NCI-H2081 treated with DMSO at 0.1 percent for 48 hours (cell line): ENCODE data around the gene HTR1D.
A peak's percentile ranks its signal among the peaks of the same experiment; 100 is the strongest.
"Not testable (repeated sequence)": the region's sequence is repeated elsewhere in the genome, so short reads cannot be mapped to it uniquely, and the experiment has no call there.

Experiments
- DNase-seq: peaks from one replicate; lab custom pipeline; 2025; lab: John Stamatoyannopoulos, UW

HTR1D gene

GRCh38 chr1:23217421-23218115 lies at the start of gene HTR1D:
Gene HTR1D (minus strand): TSS chr1:23217502. CDS start chr1:23194219, 23,283 bp downstream.
- no peak for DNase-seq

GRCh38 chr1:23263380-23263887 lies 46.1 kb upstream of the HTR1D start:
- DNase-seq = no peak

- not testable (repeated sequence) for DNase-seq
These were observed 40.8 kb upstream of the HTR1D start for GRCh38 chr1:23258082-23258481.

- DNase-seq = not testable (repeated sequence)
These were observed 40.1 kb upstream of the HTR1D start for GRCh38 chr1:23257371-23257770.

- DNase-seq = no peak
These were observed 37.3 kb upstream of the HTR1D start for GRCh38 chr1:23254584-23254983.

GRCh38 chr1:23251812-23252211 lies 34.5 kb upstream of the HTR1D start:
- DNase-seq = no peak

GRCh38 chr1:23249787-23250454 lies 32.6 kb upstream of the HTR1D start:
- DNase-seq = peak; percentile 44

- no peak for DNase-seq
These were observed 30.0 kb upstream of the HTR1D start for GRCh38 chr1:23247276-23247675.

- DNase-seq = no peak
These were observed 29.0 kb upstream of the HTR1D start for GRCh38 chr1:23246274-23246673.

- no peak for DNase-seq
These were observed 27.0 kb upstream of the HTR1D start for GRCh38 chr1:23244256-23244761.

- no peak for DNase-seq
These were observed 25.1 kb upstream of the HTR1D start for GRCh38 chr1:23242414-23242813.

GRCh38 chr1:23239638-23240295 lies 22.5 kb upstream of the HTR1D start:
- DNase-seq = no peak

GRCh38 chr1:23238565-23238964 lies 21.3 kb upstream of the HTR1D start:
- no peak for DNase-seq

- DNase-seq = no peak
These were observed 20.2 kb upstream of the HTR1D start for GRCh38 chr1:23237508-23237907.

GRCh38 chr1:23227806-23228205 lies 10.5 kb upstream of the HTR1D start:
- no peak for DNase-seq

GRCh38 chr1:23224739-23225648 lies 7.7 kb upstream of the HTR1D start:
- no peak for DNase-seq

- DNase-seq = not testable (repeated sequence)
These were observed 6.7 kb upstream of the HTR1D start for GRCh38 chr1:23223963-23224362.

- not testable (repeated sequence) for DNase-seq
These were observed 6.2 kb upstream of the HTR1D start for GRCh38 chr1:23223490-23223951.

- DNase-seq = no peak
These were observed 5.4 kb upstream of the HTR1D start for GRCh38 chr1:23222742-23223141.

- no peak for DNase-seq
These were observed 5.0 kb upstream of the HTR1D start for GRCh38 chr1:23222331-23222730.

- DNase-seq = no peak
These were observed 3.8 kb upstream of the HTR1D start for GRCh38 chr1:23221107-23221506.
